NOMO-1 treated with DMSO at 0.1 percent for 48 hours (cell line): ENCODE measurements around the gene CPTP.

Experiments used
- DNase-seq: peaks from one replicate; lab custom pipeline; 2025; ENCODE audit not compliant: unreplicated experiment; lab: John Stamatoyannopoulos, UW

CPTP gene

DNA sequence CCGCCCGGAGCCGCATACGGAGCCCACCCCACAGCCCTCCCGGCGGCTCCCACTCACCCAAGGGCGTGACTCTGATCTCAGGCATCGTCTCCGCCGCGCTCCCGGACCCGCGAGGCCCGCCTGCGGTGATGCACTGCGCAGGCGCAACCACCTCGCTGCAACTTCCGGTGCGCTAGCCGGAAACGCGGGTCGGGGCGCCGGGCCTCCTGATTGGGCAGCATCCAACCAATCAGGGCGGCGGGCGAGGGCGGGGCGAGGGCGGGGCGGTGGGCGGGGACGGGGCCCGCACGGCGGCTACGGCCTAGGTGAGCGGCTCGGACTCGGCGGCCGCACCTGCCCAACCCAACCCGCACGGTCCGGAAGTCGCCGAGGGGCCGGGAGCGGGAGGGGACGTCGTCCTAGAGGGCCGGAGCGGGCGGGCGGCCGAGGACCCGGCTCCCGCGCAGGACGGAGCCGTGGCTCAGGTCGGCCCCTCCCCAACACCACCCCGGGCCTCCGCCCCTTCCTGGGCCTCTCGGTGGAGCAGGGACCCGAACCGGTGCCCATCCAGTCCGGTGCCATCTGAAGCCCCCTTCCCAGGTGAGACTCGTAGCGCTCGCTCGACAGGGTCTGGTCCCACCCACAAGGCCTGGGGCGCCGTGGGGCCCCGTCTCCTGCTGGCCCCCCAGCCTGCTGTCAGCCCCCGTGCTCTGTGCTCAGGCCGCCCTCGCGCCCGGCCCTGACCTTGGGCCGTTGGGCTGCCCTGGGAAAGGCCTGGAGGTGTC lies at the start of gene CPTP, which contains the start of gene INTS11:
Gene CPTP, plus strand, starts transcription at position 279 of the 764 bp plus-strand sequence. CDS start 2,109 bp downstream, outside the sequence.
Gene INTS11, minus strand, starts transcription at position 137 of the 764 bp plus-strand sequence. Its CDS starts 52 bp downstream, at position 85.
- peak; percentile 84 for DNase-seq

DNA sequence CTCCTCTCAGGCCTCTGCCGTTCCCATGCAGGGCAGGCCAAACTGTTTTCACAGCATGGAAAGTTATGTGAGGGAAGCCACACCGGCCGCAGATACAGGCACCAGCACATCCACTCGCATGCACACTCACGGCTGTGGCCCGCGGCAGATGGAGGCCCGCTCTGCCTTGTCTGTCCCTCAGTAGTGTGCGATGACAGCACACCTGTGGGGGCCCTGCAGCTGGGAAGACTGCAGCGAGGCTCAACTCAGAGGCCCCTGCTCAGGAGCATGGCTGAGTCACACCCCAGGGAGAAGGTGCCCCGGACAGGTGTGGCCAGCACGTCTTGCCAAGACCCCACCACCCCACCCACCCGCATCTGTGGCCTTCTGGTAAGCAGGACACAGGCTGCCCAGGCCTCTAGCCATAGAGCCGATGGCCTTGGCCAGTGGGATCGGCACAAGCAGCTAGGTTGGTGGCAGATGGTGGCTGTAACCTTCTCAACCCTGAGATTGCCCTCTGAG lies 49.6 kb upstream of the CPTP start:
- no peak for DNase-seq

DNA sequence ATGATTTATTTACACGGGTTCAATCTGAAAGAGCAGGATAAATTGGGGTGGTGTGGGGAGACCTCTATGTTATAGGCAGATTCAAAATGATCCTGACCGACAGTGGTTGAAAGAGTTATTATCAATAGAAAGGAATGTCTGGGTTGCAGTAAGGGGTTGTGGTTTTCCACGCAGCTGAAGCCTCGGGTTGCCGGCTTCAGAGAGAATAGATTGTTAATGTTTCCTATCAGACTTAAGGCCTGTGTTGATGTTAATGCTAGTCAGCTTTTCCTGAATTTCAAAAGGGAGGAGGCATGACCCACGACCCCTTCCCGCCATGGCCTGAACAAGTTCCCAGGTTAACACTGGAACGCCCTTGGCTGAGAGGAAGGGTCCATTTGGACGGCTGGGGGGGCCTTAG lies 48.8 kb upstream of the CPTP start:
- no peak for DNase-seq

DNA sequence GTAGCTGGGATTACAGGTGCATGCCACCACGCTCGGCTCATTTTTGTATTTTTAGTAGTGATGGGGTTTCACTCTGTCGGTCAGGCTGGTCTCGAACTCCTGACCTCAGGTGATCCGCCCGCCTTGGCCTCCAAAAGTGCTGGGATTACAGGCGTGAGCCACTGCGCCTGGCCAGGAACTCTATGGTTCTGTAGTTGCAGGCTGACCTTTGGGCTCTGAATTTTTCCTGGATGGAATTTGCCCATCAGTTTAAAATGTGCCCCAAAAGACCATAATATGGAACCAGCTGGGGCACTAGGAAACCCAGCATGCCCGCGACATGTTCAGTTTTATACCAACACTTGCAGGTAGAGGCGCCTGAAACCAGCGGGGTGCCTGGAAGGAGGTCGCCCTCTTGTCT lies 46.0 kb upstream of the CPTP start:
- no peak for DNase-seq

DNA sequence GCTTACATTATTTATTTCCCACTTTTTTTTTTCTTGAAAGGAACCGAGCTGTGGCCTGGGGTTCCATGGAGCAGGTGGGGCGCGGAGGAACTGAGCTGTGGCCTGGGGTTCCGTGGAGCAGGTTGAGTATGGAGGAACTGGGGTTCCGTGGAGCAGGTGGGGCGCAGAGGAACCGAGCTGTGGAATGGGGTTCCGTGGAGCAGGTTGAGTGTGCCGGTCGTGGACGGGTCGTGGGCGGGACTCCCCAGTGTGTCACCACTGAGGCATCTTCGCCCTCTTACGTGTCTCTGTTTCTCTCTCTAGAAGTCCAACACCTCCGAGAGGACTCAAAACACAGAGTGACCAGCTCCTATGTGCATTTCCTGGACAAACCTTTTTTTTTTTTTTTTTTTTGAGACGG lies 45.6 kb upstream of the CPTP start:
- DNase-seq, result no peak

DNA sequence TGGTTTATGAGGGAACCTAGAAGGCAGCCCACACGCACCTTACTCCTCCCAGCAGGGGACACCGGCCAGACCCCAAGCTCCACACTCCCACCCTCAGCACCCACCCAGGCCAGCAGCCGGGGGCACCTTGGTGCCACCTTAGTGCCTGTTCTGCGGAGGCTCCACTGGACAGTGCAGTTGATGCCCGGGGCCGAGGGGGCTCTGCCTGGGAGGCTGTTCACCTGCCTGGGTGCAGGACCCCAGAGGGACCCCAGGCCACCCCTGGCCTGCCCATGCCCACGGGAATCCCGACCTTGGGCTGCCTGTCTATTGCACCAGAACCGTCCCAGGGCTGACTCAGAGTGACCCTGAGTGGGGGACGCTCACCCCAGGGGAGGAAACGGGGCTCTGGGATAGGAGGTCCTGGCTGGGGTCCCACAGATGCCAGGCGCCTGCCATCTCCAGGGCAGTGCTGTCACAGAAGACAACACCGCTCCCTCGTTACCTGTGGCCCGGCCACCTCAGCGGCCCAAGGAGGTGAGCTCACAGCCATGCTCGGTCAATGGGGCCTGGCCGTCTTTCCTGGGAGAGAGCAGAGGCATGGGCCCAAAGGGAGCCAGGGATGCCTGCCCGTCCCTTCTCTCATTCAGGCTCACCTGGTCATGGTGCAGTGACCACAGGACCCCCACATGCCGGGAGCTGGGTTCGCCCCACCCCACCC lies 43.7 kb upstream of the CPTP start:
- DNase-seq, result no peak

DNA sequence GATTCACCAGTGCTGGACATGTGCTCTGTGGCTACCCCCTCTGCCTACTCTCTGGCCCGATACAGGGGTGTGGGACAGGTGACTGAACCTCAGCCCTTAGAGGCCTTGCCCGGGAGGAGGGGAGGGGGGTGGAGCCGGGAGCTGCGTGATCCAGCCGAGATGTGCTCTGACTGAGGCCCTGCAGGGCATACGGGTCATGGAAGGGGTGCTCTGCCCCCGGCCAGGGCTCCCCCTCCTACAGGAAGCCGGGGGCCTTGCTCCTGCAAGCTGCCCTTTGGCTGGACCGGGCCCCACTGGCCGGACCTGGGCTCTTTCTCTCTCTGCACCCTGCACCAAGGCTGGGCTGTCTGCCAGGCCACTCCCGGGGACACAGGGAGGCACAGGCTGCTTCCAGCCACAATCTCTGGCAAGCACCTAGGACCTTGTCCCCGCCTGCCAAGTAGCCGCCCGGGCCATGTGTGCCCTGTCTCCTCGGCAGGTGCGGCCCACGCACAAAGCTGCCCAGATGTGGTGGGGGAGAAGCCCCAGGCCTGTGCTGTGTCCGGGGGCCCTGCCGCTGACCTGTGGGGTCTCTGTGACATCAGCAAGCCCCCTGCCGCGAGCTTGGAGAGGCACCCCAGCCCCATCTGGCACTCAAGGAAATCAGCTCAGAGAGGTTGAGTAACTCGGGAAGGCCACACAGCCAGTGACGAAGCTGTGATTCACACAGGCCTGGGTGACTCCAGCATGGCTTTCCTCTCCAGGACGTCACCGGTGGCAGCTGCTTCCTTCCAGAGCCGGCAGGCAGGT lies 42.9 kb upstream of the CPTP start:
- no peak for DNase-seq

DNA sequence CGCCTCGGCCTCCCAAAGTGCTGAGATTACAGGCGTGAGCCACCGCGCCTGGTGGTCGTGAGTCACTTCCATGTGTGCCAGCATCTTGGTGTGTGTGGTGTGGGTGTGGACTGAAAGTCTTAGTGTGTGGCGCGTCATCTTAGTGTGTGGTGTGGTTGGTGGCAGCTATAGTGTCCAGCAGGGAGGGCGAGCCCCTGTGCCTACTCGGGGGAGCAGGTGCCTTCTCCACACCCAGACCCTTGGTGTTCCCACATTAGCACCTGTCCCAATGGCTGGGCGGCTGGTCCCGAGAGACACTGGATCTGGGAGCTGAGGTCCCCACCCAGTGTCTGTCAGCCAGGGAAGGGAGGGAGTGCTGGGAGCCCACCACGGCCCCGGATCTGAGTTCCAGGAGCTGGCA lies 41.6 kb upstream of the CPTP start:
- DNase-seq, result no peak

DNA sequence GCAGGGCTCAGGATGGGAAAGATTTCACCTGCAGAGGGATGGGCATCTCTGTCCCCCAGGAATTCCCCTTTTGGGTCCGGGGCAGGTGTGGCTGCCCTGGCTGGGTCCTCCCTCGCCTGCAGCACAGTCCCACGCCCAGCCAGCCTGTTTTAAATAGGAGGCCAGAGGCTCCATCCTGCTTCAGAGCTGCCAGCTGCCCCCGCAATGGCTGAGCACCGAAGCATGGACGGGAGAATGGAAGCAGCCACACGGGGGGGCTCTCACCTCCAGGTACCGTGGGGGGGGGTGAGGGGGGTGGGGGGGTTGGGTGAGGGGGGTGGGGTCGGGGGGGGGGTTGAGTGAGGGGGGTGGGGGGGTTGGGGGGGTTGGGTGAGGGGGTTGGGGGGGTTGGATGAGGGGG lies 40.8 kb upstream of the CPTP start:
- no peak for DNase-seq

DNA sequence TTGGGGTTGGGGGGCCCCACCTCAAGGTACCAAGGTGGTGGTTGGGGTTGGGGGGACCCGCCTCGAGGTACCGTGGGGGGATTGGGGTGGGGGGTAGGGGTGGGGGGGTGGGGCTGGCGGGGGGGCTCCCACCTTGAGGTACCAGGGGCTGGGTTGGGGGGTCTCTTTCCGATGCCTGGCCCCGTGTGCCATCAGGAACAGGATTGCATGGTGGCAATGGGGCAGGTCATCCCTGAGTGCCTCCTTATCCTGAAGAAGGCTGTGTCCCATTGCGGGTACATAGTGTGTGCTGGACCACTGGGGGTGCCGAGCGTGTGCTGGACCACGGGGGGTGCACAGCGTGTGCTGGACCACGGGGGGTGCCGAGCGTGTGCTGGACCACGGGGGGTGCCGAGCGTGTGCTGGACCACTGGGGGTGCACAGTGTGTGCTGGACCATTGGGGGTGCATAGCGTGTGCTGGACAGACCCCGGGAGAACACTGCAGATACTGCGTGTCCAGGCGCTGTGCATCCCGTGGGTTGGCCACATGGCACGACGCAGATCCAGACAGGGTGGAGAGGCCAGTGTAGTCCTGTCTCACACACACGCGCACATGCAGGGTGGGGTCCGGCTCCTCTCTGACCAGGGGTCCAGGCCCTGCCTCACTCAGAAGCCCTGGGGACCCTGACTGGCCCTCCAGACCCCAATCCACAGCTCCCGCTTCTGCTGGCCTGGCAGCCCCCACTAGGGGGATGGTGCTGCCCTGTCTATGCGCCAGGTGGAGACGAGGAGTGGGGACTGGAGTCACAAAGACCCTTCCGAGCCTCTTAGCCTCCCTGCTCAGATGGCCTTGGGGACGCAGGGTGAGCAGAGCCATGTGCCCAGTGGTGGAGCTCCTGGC lies 40.1 kb upstream of the CPTP start:
- DNase-seq, result no peak

DNA sequence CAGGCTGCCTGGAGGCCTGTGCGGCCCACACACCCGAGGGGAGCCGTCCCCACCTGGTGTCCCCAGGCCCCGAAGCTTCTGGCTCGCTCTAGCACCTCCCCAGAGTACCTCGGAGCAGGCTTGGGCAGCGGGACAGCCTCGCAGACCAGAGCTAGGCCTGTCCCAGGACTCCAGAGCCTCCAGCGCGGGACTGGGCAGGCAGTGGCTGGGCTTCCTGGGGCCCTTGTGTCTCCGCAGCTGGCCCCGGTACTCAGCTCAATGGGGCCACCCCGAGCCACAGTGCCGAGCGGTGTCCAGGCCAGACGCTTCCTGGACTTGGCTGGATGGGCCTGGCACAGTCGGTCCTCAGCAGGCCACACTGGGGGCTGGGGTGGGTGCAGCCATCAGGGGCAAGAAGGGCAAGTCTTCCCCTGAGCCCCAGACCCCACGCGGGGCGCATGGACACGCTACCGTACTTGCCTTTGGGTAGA lies 39.5 kb upstream of the CPTP start:
- no peak for DNase-seq

DNA sequence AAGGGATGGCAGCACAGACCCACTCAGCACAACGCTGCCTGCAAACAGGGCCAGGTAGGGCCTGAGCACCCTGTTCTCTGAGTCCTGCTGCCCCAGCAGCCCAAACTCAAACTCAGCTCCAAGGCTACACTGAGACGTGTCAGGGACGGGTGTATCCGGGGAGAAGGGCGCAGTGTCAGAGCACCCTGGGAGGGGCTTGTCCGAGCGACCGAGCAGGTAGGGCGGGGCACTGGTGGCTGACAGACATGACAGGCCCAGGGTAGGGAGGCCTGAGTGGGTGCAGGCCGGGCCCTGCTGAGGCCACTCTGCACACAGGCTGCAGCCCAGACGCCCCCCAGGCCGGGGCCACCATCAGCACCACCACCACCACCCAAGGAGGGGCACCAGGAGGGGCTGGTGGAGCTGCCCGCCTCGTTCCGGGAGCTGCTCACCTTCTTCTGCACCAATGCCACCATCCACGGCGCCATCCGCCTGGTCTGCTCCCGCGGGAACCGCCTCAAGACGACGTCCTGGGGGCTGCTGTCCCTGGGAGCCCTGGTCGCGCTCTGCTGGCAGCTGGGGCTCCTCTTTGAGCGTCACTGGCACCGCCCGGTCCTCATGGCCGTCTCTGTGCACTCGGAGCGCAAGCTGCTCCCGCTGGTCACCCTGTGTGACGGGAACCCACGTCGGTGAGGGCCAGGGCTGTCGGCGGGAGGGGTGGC lies 38.8 kb upstream of the CPTP start:
- no peak for DNase-seq

DNA sequence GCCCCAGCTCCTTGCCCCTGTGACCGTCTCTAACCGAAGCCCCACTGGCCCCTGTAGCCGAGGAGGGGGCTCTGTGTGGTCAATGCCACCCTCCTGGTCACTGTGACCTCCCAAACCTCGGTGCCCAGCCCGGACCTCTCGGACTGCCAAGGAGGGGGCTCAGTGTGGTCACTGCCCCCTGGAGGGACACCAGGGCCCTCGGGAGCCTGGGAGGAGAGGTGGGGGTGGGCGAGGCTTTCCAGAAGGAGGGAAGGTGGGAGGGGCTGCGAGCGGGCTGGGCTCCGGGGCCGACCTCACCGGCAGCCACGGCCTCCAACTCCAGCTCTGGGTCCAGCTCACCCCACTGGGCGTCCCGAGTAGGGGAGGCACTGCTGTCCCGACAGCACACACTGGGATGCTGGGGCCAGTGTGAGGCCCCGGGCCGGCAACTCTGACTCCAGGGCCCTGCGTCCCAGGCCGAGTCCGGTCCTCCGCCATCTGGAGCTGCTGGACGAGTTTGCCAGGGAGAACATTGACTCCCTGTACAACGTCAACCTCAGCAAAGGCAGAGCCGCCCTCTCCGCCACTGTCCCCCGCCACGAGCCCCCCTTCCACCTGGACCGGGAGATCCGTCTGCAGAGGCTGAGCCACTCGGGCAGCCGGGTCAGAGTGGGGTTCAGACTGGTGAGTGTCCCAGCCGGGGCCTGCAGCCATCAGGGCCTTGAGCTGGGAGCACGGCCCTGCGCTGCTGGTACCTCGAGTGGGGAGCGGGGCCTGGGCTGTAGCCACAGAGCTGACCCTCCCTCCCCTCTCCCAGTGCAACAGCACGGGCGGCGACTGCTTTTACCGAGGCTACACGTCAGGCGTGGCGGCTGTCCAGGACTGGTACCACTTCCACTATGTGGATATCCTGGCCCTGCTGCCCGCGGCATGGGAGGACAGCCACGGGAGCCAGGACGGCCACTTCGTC lies 38.0 kb upstream of the CPTP start:
- no peak for DNase-seq

DNA sequence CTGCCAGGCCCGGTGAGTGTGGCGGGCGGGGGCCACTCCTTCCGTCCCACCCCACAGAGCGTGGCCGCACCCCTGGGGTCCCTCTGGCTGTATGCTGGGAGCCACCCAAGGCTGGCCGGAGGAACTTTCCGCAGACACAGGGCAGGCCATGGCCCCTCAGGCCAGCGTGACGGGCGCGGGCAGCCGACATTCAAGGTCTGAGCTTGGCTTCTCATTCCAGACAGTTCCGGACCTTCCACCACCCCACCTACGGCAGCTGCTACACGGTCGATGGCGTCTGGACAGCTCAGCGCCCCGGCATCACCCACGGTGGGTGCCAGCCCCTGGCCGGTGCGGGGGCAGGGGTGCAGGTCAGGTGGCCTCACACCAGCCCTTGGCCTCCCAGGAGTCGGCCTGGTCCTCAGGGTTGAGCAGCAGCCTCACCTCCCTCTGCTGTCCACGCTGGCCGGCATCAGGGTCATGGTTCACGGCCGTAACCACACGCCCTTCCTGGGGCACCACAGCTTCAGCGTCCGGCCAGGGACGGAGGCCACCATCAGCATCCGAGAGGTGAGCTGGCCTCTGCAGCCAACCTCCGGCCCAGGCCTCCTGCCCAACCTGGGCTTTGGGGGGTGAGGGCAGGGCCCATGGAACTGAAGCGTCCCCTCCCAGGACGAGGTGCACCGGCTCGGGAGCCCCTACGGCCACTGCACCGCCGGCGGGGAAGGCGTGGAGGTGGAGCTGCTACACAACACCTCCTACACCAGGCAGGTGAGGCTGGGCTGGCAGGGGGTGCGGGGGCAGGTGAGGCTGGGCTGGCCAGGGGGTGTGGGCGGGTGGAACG lies 37.1 kb upstream of the CPTP start:
- no peak for DNase-seq

DNA sequence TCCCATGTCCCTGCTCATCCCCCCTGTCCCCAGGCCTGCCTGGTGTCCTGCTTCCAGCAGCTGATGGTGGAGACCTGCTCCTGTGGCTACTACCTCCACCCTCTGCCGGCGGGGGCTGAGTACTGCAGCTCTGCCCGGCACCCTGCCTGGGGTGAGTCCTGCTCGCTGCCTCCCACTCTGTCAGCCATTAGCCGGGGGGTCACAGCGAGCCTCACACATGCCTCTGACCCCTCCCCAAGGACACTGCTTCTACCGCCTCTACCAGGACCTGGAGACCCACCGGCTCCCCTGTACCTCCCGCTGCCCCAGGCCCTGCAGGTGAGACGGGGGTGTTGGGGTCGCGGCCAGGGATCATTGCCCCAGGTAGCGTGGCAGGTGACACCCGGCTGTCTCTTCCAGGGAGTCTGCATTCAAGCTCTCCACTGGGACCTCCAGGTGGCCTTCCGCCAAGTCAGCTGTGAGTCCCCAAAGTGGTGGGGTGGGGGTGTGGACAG lies 34.3 kb upstream of the CPTP start:
- peak; percentile 30 for DNase-seq

DNA sequence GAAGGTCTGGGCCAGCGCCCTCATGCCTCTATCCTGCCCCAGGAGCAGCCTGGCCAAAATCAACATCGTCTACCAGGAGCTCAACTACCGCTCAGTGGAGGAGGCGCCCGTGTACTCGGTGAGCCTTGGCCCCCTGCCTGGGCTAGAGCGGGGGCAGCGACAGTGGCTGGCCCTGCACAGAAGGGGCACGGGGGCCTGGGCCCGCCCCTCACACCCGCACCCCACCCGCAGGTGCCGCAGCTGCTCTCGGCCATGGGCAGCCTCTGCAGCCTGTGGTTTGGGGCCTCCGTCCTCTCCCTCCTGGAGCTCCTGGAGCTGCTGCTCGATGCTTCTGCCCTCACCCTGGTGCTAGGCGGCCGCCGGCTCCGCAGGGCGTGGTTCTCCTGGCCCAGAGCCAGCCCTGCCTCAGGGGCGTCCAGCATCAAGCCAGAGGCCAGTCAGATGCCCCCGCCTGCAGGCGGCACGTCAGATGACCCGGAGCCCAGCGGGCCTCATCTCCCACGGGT lies 33.5 kb upstream of the CPTP start:
- no peak for DNase-seq
